Erythroblast (primary cell): ENCODE results near the gene OLFM4.

ENCODE experiments used
- GATA1 ChIP-seq: IDR thresholded peaks from 2 replicates; pipeline ENCODE4 v1.6.1; 2011; ENCODE audit warnings: low read depth, mild to moderate bottlenecking, control low read depth, low read length, moderate library complexity
- POLR2A ChIP-seq: IDR thresholded peaks from 2 replicates; pipeline ENCODE4 v1.6.1; 2011; ENCODE audit warnings: mild to moderate bottlenecking, low read length

DNA sequence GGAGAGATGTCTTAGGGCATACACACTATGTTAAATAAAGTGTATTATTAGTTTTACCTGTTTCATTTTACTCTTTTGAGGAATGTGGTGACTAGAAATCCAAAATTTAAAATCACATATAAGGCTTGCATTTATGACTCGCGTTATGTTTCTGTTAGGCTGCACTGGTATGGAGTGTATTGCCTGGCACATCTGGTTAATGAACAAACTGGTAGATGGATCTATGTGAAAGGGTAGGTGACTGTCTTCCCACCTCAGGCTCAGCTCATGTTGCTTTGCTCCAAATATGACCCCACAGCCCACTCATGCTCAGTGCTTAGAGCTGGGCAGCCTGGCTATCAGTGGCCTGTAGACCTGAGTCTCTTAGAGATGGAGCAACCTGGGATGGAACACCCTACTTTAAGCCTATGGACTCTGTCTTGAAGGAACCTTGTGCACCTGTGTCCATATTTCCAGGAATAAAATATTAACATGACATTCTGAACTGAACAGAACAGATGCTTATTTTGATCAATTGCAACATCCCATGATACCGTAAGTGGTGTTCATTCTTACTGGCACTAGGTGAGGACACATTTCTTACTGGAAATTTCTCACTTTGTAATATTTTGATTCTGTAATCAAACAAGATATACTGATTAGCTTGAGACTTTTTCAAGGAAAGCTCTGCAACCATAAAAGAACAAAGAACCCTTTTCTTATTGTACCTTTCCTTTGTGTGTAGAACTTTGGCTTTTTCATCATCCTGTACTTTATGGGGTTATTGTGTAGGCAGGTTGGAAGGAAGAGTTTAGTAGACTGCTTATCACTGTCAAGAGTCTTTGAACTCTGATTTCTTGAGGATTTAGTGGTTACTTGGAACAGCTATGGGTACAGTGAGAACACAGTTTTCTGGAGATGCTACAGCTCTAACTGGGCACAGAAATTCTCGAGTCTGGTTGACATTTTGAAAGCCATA lies 9.6 kb upstream of the OLFM4 start:
- TF ChIP-seq POLR2A (no peak), GATA1 (no peak)
